Frontal cortex (tissue), 4 donors: ENCODE measurements around the gene CORIN. TPM values are rescaled to one million over a fixed set of nuclear protein-coding genes. Genes with fewer than 3 reads are reported as not detected.
"Not testable (repeated sequence)": the region's sequence is repeated elsewhere in the genome, so short reads cannot be mapped to it uniquely, and the experiment has no call there.

Source experiments
- DNase-seq, 2 donors: peaks; one replicate each; pipeline ENCODE4 v3.0.0; 2012; ENCODE audit warnings: low spot score in 2 of 2
- FAIRE-seq: peaks from 2 replicates; lab custom pipeline; 2012; peaks lifted over from hg19 to GRCh38; lab: Jason Lieb, UNC
- total RNA-seq: library from RNA; depleted of rRNA; stranded (reverse); fragments of >200 nt; gene quantifications from one replicate; pipeline ENCODE4 v1.2.3, GENCODE V29; 2014
- donor health status: control.
- donor health status: control.
- donor health status: control.

CORIN gene
- total RNA-seq, 1 donor from 2014 or later: 0.82 TPM

- FAIRE-seq (no peak), DNase-seq (no peak)
Measured at GRCh38 chr4:47786958-47787370, 50.9 kb downstream of the CORIN start.

GRCh38 chr4:47785153-47785552 is 52.7 kb downstream of the CORIN start:
- no peak for FAIRE-seq

GRCh38 chr4:47784222-47784621 is 53.6 kb downstream of the CORIN start:
- no peak for DNase-seq
- FAIRE-seq: no peak

More at GRCh38 chr4:47785153-47785552, 52.7 kb downstream of the CORIN start:
- DNase-seq: no peak

GRCh38 chr4:47776353-47776752 is 61.5 kb downstream of the CORIN start:
- no peak for FAIRE-seq
- no peak for DNase-seq

- no peak for FAIRE-seq
- no peak for DNase-seq
Measured at GRCh38 chr4:47774079-47774478, 63.8 kb downstream of the CORIN start.

DNA sequence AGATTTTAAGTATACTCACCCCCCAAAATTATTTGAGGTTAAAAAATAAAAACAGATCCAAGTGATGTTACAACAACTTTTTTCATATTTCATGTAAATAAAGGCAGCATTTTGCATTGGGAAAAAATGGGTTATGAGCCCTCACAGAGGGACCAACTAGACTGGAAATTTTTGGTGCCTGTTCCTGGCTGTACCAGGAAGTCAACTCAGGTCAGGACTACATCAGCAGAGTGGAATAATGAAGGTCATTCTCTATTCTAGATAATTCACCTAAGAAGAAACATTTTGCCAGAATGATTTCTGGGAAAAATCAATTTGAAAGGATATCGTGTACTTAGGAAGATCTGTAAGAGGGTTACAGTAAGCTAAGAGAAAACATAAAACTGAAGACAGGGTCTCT is 66.8 kb downstream of the CORIN start:
- DNase-seq: no peak
- no peak for FAIRE-seq

- DNase-seq, FAIRE-seq: not testable (repeated sequence)
Measured at GRCh38 chr4:47767956-47768355, 69.9 kb downstream of the CORIN start.

GRCh38 chr4:47763279-47763678 is 74.6 kb downstream of the CORIN start:
- FAIRE-seq (no peak), DNase-seq (no peak)

- DNase-seq: no peak
- FAIRE-seq: peak; percentile 10
Measured at GRCh38 chr4:47762376-47763266, 75.2 kb downstream of the CORIN start.

GRCh38 chr4:47753316-47753715 is 84.6 kb downstream of the CORIN start:
- not testable (repeated sequence) for FAIRE-seq, DNase-seq

GRCh38 chr4:47752214-47752613 is 85.7 kb downstream of the CORIN start:
- DNase-seq (no peak), FAIRE-seq (no peak)

DNA sequence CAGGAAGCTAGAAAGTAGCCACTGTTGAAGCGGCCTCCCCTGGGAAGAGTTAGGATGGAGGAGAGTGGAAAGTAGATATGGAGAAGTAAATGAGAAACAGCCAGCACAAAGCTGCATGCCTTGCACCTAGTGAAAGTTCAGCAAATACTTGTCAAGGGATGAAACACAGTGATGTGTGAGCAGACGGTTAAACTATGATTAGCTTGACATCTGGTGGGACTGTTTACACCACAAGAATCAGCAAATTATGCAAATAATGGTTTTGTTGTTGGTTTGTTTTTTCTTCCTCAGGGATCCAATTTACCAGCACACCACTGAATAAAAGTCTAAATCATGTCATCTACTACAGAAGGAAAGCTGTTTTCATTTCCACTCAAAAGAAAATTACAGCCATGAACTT is 87.1 kb downstream of the CORIN start:
- DNase-seq (no peak), FAIRE-seq (no peak)

- FAIRE-seq (no peak), DNase-seq (no peak)
Measured at GRCh38 chr4:47749858-47750257, 88.0 kb downstream of the CORIN start.

DNA sequence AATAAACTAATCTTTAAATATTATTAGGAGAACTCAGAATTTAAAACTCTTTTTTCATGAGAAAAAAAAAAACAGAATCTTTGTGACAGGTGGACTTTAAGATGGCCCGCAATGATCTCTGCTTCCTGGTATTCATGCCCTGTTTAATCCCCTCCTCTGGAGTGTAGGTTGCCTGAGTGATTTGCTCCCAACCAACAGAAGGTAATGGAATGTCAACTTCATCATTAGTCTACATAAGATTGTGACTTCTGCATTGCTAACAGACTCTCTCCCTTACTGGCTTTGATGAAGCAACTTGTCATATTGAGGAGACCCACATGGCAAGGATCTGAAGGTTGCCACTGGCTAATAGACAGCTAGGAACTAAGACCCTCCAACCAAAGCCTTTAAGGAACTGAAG is 88.8 kb downstream of the CORIN start:
- FAIRE-seq (no peak), DNase-seq (no peak)

- DNase-seq (no peak), FAIRE-seq (no peak)
Measured at GRCh38 chr4:47747846-47748494, 89.9 kb downstream of the CORIN start.

DNA sequence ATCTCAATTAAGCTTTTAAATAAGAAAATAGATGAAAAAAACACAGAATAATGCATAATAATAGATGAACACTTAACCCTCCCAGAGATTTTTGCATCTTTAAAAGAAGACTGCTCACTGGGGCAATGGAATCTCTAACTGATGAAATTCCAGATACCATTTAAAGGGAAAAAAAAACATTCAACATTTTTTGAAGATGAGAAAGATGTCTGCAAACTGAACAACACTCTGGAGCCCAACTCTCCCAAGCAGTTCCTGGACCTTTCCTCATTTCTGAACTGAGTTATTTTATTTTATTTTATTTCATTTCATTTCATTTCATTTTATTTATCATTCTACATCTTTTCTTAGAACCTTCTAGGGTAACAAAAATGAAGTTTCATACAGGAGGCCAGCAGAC is 90.7 kb downstream of the CORIN start:
- DNase-seq (no peak), FAIRE-seq (no peak)

- no peak for DNase-seq
- FAIRE-seq: no peak
Measured at GRCh38 chr4:47746122-47746521, 91.7 kb downstream of the CORIN start.

- DNase-seq: no peak
- FAIRE-seq: no peak
Measured at GRCh38 chr4:47744843-47745382, 93.0 kb downstream of the CORIN start.

GRCh38 chr4:47744253-47744652 is 93.6 kb downstream of the CORIN start:
- DNase-seq (no peak), FAIRE-seq (no peak)

- no peak for DNase-seq
- no peak for FAIRE-seq
Measured at GRCh38 chr4:47741200-47741599, 96.7 kb downstream of the CORIN start.

DNA sequence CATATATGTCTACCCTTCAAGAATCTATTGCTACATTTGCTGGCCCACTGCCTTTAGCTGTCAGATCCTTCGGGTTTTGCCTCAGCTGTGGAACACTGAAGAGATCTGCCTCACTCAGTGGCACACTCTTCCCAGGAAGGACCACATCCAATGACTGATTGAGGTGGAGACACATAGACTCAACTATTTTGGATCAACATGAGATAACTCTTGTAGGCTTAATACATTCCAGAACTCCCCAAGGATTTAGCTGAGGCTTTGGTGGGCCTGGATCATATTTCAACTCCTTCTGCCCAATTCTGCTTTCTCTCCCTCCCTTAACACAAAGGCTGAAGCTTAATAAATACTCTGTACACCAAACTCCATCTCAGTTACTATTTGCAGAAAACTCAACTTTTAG is 100.5 kb downstream of the CORIN start:
- FAIRE-seq (no peak), DNase-seq (no peak)
